Urothelium cell line (cell line): ENCODE data around the gene RMP24.

Source experiments
- DNase-seq: peaks from one replicate; pipeline ENCODE4 v3.0.0; 2011; ENCODE audit warnings: low spot score, mixed read lengths
- FAIRE-seq: peaks from 2 replicates; lab custom pipeline; 2011; peaks lifted over from hg19 to GRCh38; lab: Jason Lieb, UNC

RMP24 gene

GRCh38 chr18:35972197-35973000, at the start of gene RMP24:
Gene RMP24, plus strand, starts transcription at chr18:35972679.
- DNase-seq (peak; percentile 87), FAIRE-seq (no peak)

GRCh38 chr18:35923939-35924684, 48.4 kb upstream of the RMP24 start:
- no peak for DNase-seq

GRCh38 chr18:35926884-35927283, 45.6 kb upstream of the RMP24 start:
- FAIRE-seq, result no peak
- DNase-seq, result no peak

More at GRCh38 chr18:35923939-35924684, 48.4 kb upstream of the RMP24 start:
- no peak for FAIRE-seq

GRCh38 chr18:35927430-35927829, 45.0 kb upstream of the RMP24 start:
- DNase-seq (no peak), FAIRE-seq (no peak)

DNA sequence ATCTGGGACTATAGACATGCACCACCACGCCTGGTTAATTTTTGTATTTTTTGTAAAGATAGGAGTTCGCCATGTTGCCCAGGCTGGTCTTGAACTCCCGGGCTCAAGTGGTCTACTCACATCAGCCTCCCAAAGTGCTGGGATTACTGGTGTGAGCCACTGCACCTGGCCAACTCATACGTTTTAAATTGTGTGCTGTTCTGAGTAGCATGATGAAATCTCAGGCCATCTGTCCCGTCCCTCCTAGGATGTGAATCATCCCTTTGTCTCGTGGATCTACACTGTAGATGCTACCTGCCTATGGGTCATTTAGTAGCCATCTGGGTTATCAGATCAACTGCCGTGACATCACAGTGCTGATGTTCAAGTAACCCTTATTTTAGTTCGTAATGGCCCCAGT, 38.5 kb upstream of the RMP24 start:
- FAIRE-seq (no peak), DNase-seq (peak; percentile 33)

- no peak for DNase-seq
- FAIRE-seq, result no peak
These were observed 37.6 kb upstream of the RMP24 start for GRCh38 chr18:35934891-35935290.

GRCh38 chr18:35935805-35936204, 36.7 kb upstream of the RMP24 start:
- FAIRE-seq (no peak), DNase-seq (no peak)

DNA sequence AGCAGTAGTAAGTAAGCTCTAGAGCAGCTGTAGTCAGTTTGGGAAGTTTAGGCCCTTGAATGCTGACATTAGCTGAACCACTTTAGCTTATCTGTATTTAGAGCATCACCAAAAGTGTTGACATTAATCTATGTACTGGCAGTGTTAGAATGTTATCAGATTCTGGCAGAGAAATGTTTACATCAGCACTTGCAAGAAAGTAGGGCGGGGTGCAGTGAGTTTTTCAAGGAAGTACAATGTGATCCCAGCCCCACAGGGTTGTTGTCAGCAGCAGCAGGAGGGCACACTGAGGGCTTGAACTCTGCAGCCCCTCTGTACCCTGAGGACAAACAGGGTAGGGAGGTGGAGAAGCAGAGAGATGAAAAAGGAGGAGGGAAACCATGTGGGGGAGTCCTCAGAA, 35.5 kb upstream of the RMP24 start:
- no peak for FAIRE-seq

DNA sequence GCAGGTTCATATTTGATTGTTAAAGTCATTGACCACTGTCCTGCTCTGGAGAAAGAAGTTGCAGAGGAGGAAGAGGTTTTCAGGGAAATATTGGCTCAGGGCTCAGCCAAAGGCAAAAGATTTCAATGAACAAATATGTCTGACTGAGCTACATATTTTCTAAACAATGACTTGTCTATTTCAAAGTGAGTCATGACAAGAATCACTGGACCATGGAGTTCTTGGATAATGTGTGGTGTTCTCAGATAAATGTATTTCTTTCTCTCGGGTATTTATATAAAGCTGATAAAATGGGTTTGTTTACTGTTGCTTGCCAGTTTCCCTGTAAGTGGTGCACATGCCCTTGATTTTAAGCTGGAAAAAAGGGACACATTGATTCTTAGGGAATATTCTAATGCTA, 34.3 kb upstream of the RMP24 start:
- DNase-seq, result peak; percentile 8
- FAIRE-seq, result no peak

More for the DNA sequence above, 35.5 kb upstream of the RMP24 start:
- no peak for DNase-seq

GRCh38 chr18:35938562-35938961, 33.9 kb upstream of the RMP24 start:
- DNase-seq (no peak), FAIRE-seq (no peak)

DNA sequence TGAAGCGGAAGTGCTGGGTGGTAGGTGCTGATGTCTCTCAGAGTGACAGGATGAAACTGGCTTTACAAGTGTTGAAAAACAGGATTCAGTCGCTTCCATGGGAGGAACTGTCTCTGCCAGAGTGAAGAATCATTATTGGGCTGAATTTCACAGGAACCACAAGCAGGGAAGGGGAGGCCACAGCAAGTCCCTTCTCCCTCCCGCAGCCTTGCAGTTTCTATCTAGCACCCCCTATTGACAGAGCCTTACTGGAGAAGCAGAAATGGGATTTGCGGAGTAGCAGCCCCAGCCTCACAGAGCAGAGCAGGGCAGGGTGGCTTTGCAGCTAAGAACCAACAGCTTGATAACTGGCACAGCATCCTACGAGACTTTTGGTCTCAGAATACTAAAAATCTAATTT, 33.3 kb upstream of the RMP24 start:
- FAIRE-seq, result no peak
- no peak for DNase-seq

DNA sequence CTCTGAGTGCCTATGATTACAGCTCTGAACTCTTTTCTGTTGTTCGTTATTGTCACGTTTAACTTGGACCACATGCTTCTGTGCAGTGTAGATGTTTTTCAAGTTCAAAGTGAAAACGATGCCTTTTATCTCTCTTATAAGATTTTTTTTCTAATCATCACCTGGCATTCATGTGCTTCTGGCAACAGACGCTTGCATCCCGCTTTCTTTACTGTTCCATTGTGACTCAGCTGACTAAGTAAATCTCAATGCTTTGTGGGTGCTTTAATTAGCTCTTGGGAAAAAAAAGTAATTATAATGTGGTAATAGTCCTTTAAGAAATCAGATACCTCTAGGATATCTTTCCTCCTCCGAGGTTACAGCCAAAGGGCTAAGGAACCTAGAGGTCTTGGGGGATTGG, 31.2 kb upstream of the RMP24 start:
- FAIRE-seq (no peak), DNase-seq (no peak)

DNA sequence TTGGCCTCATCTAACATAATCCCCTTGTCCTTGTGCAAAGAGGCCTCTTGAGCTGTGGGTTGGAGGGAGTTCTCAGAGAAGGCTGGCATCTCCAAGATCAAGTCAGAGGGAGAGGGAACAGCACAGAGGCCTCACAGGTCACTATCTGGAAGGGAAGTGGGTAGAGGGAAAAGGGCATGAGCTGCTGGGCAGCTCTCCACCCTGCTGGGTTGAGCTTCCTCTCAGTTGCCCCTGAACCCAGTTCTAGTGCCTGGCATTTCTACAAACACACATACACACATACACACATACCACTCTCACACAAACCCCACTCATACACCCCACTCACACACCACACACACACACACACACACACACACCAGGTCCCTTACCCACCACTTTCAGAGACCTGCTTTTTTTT, 30.3 kb upstream of the RMP24 start:
- DNase-seq, result no peak
- FAIRE-seq, result no peak

GRCh38 chr18:35942661-35943060, 29.8 kb upstream of the RMP24 start:
- FAIRE-seq, result no peak
- no peak for DNase-seq

GRCh38 chr18:35948080-35948479, 24.4 kb upstream of the RMP24 start:
- no peak for FAIRE-seq

GRCh38 chr18:35949090-35949489, 23.4 kb upstream of the RMP24 start:
- no peak for DNase-seq
- FAIRE-seq, result no peak

More at GRCh38 chr18:35948080-35948479, 24.4 kb upstream of the RMP24 start:
- no peak for DNase-seq

DNA sequence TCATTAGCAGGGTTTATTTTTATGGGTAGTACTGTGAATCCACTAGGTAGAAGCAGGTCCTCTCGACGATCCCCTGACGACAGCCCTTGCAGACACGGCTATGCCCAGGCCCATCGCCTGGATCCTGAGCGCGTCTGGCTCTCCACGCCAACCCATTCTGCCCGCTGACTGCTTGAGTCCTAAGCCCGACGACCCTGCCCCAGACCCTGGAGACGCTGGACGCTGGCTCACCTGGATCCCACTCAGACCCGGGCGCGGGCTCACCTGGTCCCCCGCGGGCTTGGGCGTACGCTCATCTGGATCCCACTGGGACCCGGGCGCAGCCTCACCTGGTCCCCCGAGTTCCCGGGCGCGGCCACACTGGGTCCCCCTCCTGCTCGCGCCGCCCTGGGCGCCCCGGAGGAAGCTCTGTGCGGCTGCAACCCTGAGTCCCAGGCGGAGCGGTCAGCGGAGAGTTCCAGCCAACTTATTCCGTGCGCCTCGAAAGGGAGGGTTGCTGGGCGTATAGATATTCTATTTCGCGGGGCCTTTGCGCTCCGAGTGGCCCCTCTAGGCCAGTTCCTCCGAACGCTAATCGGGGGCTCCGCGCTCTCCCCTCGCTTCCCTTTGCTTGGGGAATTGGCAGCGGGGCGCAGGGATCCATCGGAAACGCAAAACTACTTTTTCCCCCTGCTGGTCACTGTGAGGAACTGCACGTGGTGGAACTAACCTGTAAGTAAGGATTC, 22.4 kb upstream of the RMP24 start:
- DNase-seq (peak; percentile 41), FAIRE-seq (no peak)

DNA sequence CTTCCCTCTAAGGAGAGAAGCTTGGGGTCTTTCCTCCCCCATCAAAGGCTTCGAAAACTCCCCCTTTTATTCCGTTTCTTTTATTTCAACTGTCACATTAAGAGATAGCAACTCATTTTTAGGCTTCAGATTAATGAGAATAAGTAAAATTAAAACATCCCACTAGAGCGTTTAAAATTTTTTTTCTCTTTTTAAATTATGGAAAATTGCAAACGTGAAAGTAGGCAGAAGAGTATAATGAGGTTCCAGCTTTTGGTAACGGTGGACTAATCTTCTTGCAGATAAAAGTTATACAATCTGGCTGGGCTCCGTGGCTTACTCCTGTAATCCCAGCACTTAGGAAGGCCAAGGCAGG, 21.9 kb upstream of the RMP24 start:
- DNase-seq (no peak), FAIRE-seq (no peak)

DNA sequence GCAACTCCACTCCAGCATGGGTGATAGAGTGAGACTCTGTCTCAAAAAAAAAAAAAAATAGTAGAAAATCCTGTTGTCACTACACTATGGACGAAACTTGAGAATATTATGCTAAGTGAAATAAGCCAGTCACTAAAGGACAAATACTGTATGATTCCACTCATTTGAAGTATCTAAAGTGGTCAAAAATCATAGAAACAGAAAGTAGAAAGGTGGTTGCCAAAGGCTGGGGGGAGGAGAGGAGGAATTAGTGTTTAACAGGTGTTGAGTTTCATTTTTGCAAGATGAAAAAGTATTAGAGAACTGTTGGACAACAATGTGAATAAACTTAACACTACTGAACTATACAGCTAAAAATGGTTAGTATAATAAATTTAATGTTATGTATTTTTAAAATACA, 18.8 kb upstream of the RMP24 start:
- FAIRE-seq (no peak), DNase-seq (no peak)

DNA sequence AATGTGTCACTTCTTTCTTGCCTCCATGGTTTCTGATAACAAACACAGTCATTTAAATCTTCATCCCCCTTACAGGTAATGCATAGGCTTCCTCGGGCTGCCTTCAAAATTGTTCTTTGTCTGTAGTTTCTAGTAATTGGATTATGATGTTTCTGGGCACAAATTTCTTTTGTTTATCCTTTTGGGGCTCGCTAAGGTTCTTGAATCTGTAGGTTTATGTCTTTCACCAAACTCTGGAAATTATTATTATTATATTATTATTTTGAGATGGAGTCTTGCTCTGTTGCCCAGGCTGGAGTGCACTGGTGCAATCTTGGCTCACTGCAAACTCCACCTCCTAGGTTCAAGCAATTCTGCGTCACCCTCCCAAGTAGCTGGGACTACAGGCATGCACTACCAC, 16.3 kb upstream of the RMP24 start:
- DNase-seq (no peak), FAIRE-seq (no peak)

GRCh38 chr18:35962320-35962719, 10.2 kb upstream of the RMP24 start:
- no peak for FAIRE-seq
- no peak for DNase-seq

DNA sequence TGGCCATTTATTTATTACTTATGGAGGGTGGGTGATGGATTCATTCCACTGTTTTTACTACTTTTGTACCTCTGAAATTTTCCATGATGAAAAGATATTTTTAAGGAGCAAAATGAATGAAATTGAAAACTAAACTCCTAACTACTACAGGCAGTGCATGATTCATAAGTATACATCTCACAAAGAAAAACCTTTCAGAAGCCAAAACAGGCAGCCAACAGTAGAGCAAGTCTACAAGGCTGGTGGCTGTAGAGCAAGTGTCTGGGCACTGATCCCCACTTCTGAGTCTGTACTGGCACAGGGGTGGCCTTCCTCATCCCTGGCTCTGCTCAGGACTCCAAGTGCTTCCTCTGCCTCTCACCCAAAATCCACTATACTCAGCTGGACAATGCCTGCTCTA, 8.2 kb upstream of the RMP24 start:
- DNase-seq (no peak), FAIRE-seq (no peak)
